ENCODE measurements around the gene TRIOBP.

- TF ChIP-seq EZH2 (IDR thresholded peaks at IDR 0.05; ENCODE audit: low read length, missing control alignments) (no peak), CTCF (conservative IDR thresholded peaks at IDR 0.05 in 1 of 2, IDR thresholded peaks at IDR 0.05 in 1 of 2; ENCODE audit: low read depth in 1 of 2, low read length in 2 of 2) (no peak)
Measured at GRCh38 chr22:37769056-37769455, 72.2 kb downstream of the TRIOBP start.
